Measurements from ENCODE around the gene SATB2.

The SATB2 gene

DNA sequence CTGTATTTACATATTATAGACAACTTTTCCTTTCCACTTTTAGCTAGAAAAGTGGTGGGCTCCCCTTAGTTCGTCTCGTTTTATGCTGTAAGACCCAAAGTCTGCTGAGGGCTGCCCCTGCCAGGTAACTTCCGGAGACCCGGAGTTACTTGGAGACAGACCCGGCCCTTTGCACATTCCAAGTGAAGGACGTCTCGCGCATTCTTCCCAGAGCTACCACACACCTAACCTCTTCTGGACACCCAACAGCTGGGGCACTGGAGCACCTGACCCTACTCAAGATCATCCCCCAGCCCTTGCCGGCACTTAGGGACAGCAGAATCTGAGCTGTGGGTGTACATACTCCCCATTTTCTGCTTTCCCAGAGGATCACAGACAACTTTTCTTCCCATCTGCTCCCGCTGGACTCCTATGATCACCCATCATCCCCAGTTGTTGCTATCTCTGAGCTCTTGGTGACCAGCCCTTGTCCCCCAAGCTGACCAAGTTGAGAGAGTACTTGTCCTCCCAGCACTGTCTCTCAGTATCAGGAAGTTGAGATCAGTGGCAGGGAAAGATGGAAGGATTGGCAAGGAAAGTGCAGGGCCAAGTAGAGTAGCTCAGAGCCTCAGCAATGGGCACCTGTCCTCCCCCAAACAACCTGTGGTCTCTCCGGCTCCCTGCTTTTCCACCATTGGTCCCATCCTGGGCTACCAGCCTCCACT is 8.4 kb upstream of the SATB2 start:
- DNase-seq: no peak

DNA sequence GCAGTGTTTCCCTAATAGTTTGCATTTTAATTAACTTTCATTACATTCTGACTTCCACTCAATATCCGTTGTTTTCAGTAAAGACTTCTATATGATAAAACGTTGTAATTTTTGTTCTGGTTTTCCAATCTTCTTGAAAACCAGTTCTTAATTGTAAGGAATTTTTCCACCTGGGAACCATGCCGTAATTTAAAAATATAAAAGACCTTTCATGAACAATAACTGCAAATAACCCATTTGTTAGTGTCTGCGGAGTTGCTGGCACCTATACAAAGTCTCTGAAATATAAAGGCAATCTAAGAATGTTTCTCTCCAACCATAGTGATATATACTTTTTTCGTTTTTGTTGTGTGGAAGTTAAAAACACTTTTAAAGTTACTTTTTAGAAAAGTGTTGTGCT is 7.7 kb upstream of the SATB2 start:
- DNase-seq: no peak

DNA sequence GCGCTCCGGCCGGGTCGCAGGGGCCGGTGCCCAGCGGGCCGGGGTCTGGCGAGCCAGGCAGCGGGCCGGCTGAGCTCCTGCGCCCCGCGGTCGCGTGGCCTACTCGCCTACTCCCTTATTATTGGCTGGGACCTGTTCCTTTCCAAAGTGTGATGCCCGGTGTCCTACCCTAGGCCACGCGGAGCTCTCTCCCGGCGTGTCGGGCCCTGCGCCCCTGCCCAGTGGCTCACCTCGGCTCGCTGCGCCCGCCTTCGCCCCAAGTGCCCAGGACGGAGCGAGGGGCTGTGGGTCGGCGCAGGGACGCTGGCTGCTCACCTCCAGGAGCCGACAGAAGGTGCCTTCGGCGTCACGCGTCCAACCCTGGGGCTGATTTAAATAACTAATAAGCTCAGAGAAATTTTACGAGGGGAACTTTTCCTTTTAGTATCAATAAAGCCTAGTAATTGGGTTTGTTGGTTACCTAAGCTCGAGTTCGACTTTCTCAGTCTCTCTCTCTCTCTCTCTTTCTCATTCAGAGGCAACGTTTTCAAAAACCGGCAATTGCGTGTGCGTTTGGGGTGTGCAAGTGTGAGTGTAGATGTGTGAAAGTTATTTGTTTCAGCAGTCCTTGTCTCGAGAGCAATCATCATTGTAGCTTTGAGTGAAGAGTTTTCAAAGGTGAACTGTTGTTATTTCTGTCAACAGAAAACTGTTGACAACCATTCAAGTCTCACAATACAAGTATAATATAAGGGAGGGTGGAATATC is 7.0 kb upstream of the SATB2 start:
- DNase-seq: no peak

DNA sequence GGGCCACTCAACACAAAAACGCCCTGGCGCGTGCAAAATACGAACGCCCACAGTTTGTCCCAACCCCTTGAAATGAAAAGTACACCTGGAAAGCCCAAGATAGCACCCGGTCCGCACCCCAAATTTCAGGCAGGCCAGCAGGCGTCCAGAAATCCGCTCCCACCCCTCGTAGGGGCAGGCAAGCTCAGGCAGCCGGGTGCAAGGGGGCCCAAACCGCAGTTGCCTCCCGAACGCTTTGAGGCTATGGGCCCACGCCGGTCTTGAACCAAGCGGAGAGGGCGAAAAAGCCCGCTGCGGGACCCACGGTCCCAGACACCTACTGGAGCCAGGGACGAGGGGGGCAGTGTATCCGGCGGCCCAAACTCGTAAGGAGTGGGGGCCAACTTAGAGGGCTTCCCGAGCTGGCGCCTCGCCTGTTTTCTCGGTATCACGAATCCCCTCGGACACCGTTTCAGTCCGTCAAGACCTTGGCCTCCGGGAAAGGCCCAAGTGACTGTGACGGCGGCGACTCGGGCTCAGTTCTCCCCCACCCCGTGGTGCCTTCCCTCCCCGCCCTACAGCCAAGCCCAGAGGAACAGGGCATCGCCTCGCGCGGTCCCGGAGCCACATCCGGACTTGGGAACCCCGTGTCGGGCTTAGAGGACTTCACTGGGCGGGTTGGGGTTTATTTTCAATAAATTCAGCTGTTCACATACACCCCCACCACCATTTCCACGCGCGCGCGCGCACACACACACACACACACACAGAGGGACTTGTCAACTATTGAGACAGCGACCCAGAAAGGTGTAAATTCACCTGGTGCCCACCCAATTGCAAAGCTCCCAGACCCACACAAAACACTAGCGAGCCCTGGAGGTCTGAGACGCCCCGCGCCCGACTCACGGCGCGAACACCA is 6.2 kb upstream of the SATB2 start:
- DNase-seq: no peak

DNA sequence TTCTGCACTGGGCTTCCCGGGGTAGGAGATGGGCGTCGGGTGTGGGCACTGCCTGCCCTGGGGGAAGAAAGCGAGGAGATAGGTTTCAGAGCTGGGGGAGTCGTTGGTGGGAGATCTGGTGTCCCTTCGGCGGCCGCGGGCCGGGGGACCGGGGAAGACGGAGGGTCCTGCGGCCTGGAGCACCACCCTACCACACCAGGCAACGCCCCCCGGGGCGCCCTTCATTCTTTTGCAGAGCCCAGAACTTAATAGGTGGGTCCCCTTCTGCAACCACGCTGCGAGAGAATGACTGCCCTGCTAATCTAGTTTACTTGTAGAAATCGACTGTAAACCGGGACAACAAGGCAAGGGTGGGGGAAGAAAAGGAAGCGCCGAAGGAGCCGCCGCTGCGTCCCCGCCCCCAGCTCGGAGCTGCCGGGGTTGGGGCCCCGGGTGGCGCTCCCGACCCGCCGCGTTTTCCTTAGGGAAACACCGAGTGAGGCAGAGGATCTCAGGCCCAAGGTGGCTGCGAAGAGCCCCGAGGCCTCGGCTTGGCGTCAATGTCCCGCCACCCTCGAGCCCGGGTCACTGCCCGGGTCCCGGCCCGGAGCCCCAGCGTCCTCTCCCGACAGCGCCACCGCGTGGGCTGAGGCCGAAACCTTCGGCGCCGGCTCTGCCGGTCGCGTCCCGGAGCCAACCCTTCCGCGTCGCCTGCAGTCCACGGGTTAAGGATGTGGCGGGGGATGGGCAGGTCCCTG is 5.4 kb upstream of the SATB2 start:
- DNase-seq: peak in 36 of 51 donors; percentile 16 to 77 (median 40)

DNA sequence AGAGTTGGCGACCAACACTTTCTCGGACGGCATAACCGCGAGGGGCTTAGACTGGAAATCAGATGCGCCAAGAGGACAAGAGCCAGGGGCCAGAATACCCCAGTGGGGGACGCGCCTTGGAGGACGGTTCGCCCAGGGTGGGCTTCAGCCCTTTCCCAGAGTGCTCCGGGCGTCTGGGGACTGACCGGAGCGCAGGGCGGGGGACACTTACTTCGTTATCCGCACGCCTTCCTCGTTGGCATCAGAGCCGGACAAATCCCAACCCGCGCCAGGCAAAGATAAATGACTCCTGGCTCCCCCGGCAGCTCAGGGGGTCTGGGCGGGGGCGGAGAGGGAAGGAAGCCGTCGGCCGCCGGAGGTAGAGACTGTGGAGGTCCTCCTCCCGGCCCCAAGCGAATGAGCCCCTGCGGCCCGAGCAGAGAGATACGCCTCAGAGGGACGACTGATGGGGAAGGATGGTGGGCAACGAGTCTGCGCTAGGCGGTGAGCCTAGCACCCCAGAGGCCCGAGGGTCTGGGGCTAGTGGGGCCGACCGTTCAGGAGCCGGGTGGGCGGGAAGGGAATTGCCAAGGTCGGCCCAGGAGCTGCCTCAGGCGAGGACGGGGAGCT is 4.7 kb upstream of the SATB2 start:
- DNase-seq: no peak

DNA sequence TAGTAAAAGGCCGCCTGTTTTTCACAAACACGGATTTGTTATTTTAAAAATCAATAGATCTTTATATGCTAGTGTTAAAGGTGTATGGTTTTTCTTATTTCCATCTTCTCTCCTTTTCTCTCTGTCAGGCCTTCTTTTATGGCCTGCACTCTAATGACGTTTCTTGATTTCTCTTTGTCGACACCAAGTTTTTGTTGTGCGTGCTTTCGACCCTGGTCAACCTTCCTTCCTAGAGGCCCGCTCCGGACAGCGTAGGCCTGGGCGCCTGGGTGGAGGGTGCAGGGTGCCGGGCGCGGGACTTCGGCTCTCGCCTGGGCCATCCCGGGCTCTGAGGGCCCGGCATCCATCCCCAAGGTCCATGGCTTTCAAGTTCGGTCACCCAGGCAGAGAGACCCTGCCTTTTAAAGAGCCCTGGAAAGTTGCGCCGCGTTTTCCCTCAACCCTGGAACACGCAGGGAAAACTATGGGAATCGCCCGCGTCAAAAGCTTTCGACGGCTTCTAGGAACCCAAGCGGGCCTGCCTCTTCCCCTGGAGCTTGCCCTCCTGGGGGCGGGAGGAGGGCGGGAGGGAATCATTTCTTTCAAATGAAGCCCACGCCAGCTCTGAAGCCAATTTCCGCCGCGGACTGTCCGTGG is 4.1 kb upstream of the SATB2 start:
- no peak for DNase-seq

DNA sequence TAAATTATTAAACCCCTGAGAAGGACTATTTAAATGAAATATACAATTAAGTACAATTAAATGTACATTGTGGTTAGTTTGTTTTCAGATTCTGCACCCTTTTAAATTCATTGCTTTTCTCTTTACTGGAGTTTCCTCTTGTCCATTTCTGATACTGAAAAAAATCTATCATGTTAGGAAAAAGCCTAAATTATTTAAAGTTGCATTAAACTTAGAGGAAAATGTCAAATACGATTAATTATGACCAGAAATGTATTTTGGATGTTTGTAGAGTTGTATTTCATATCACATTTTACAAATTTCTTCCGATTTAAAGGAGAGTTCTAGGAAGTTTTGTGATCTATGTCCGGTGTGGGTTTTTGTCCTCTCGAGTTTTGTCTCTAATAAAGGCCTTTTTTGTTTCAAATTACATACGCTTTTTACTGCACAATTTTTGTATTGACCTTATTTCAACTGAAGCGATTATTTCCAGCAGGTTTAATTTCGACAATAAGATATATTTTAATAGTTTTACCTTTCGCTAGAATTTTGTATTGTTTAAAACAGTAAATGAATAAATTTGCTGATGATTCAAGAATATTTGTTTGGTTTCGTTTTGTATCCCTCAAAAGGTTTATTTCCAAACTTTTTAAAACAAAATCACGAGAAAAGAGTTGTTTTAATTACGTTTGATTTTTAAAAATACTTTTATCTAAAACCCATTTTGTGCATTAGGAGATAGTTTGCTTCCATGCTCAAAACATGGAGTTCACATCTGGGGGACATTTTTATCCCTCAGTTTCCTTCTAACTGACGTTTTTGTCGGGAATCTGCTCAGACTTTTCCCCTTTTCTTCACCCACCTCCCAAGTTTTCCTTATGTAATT is 3.3 kb upstream of the SATB2 start:
- DNase-seq: no peak

DNA sequence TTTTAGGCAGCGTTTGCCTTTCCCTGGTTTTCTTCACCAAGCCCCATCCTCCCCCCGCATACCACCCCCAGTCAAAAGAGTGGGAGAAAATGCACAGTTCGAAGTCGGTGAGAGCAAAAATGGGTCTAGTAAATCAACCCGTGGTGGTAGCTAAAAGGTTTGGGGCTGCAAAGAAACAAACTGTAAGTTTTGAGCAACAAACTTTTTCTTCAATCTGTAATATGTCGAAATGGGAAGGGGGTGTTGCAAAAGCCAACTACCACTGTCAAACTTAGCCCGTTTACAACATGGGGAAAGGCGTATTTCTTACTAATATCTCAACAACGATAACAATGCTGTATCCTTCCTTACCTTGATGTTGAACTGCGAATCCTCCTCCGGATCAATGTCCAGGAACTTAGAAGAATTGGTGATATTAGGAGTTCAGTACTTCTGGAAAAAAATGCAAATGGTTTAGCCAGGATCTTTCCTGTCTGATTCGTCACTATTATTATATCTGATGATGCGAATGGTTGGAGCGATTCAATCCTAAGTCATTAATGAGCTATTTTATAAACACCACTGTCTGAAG is 2.4 kb upstream of the SATB2 start:
- no peak for DNase-seq

DNA sequence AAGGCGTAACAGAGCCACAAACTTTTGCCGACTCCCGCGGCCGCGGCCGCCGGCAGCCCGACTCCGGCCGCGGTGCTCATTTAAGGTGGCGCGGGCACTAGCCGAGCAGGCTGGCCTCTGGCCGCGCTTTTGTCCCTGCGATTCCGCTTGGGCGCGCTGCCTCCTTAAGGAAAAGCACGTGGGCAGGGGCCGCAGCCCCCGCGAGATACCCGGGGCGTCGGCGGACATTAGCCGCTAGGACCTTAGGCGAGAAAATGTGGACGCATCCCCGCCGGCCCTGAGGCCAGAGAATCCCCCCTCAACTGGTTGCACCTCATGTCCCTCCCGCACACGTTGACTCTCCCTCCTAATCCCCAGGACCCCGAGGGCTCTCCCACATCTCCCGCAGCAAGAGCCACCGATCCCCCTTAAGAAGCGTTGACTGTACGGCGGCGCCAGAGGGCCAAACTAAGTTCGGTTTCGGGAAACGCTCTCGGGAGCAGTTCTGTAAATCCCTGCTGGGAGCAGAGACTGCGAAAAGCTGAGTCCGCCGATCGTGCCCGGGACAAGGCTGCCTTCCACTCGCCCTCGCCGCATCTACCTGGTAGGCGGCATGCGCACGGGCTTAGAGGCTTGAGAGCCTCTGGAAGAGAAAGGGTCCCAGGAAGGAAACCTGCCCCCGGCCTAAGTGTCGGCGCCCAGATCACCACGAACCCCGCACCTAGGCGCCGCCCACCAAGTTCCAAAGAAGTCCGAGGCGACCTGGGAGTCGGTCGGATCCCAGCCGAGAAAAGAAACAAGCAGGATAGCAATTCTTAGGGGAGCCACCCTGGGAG is 1.8 kb upstream of the SATB2 start:
- DNase-seq: peak; percentile 68 to 95 (median 87)

DNA sequence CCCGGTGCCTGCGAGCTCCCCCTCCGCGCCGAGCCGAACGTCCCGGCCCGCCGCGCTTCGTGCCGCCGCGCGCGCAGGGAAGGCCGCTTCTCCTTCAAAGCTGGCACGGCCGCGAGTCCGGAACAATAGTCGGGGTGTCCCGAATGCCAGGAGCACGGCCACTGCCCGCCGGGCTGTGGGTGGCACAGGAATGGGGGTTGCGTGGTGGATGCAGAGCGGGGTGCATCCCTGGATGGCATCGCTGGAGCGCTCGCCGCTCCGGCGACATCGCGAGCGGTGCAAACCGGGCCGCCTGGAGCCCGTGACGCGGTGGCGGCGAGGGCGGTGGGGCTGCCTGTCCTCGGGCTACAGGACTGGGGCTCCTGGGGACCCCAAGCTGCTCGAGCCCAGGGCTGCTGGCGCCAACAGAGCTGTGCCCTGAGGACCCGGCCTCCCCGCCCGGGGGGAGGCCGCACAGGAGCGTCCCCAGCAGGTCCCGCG is 1.1 kb upstream of the SATB2 start:
- peak in 9 of 51 donors; percentile 34 to 85 (median 68) for DNase-seq

DNA sequence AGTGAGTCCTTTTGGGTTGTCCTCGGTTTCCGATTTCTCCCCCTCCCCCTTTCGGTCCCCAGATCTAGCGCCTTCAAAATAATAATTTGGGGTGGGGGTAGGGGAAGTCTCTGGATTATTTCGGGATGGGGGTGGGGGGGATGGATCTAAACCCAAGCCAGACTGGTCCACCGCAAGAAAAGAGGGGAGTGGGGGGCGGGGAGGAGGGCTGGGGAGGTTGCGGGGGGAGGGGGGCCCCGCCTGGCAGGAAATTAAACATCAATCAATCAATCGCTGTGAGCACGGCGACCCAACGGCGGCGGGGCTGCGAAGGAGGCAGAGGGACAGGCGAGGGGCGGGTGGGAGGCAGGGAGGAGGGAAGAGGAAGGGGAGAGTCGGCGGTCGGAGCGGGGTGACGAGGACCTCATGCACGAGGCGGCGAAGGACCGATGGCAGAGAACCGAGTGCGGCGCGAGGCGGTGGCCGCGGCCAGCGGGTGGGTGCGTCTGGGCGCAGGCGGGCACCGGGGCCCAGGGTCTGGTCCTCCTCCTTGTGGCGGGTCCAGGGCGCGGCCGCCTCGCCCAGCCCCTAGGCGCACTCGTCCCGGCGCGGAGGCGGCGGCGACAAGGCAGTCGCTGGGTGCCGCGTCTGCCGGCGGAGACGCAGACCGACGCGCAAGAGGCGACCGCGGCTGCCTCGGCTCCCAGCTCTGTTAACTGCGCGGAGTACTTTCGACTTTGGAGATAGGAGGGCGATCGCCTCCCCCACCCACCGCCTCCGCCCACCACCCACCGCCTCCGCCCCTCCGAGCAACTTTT is 468 bp upstream of the SATB2 start:
- peak in 2 of 51 donors; percentile 36 to 57 for DNase-seq

DNA sequence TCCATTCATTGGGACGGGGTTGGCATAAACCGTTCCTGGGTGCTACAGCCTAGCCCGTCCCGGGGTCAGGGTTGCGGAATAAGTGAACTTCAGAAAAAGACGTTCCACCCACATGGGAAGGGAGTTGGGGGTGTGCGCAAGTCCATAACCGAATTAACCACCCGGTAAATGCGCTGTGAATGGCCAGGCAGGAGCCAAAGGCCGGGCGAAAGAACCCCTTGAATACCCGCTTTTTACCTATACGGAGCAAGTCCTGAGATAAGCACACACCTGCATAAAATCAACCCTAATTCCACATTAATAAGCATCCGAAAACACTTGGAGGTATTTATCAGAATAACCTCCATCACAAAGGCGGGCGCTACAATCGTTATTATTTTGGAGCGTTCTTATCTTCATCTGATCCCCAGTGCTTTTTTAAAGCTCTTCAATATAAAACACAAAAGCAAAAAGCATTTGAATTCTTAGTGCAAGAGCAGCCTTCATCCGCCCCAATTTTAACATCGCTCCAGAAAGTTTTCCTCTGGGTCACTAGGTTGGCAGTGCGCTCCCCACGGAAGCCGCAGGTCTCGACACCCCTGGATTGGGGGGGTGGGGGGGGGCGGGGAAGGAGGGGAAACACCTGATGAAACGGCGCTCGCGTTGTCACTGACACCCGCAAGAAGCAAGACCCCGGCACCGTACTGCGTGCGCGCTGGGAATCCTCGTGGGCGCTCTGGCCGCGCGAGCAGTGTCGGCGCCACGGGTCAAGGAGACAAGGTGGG is 1.2 kb downstream of the SATB2 start:
- DNase-seq: no peak

DNA sequence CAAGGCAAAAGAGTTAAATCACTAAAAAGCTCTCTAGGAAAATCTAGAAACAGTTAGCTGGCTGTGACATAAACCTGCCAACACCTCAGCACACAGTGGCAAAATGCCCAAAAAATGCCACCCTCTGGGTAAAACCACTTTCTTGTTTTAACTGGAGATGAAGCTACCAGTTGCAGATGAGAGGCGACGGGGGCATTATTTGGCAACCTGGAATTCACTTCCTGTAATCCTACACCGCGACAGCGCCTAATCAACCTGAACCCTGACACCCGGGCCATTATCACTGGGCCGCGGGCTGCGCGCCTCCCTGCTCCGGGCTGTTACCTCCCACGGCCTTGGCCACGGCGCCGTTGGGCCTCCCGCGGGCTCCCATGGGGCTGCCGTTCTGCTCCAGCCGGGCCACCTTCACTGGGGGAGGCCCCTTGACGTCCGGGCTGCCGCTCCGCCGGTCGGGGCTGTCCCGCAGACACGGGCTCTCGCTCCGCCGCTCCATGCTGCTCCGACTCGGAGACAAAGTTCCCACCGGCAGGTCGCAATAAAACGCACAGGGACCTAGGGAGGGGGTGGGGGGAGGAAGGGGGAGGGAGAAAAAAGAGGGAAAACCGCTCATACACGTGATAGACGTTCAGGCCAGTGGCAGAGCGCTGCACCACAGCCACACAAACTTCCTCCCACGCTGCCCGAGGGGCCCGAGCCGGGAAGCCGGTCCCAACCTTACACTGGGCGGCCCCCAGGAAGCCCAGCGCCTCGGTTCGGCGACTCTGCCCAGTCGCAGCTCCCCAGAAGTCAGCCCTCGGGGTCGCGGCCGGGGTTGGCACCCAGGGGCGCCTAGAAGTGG is 2.0 kb downstream of the SATB2 start:
- DNase-seq: no peak

DNA sequence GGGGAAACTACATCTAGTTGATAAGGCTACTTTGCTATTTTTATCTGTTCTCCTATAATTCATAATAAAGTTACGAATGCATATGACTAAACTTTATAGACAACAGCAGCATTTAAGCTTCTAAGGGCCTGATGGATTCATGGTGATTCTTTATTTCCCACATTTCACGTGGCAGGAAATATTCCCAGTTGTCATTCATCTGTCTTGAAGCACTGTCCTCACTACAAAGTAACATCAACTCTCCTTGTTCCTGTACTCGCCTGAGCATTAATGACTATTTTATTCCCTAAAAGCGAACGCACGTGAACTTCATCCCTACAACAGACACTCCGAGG is 2.6 kb downstream of the SATB2 start:
- DNase-seq: no peak

DNA sequence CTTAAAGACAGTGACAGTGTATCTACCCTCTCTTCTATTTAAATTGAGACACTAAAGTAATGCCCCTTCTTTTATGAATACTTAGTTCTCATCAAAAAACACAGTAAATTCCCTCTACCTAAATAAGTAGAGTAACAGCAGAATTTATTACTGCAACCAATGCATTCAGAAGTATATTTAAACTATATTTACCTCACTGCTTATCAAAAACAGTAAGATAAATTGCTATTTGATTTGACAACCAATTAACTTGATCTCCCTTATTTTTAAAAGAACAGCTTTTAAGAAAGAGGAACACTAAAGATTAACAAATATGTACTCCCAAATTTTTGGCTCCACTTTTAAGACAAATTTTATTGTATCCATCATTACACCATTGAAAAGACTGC is 4.8 kb downstream of the SATB2 start:
- no peak for DNase-seq

All from hypothalamus (tissue), 51 donors.